HEK293 (cell line): ENCODE data around the gene CAPN1.

Experiments used
- CTCF ChIP-seq: fragments of 450-650 bp; formaldehyde crosslinking; IDR thresholded peaks from 2 replicates; pipeline ENCODE4 v1.5.1; 2016; ENCODE audit warnings: missing biosample characterization, missing genetic modification characterization
- KLF7 ChIP-seq: fragments of 450-650 bp; formaldehyde crosslinking; IDR thresholded peaks from 2 replicates; pipeline ENCODE4 v1.5.1; 2016; ENCODE audit warnings: missing biosample characterization, missing genetic modification characterization, borderline replicate concordance
- YY1 ChIP-seq: fragments of 450-650 bp; formaldehyde crosslinking; IDR thresholded peaks from 2 replicates; pipeline ENCODE4 v1.5.1; 2018; ENCODE audit warnings: missing biosample characterization, missing genetic modification characterization
- YY2 ChIP-seq: fragments of 450-650 bp; formaldehyde crosslinking; IDR thresholded peaks from 2 replicates; pipeline ENCODE4 v1.5.1; 2016; ENCODE audit warnings: missing biosample characterization, missing genetic modification characterization

DNA sequence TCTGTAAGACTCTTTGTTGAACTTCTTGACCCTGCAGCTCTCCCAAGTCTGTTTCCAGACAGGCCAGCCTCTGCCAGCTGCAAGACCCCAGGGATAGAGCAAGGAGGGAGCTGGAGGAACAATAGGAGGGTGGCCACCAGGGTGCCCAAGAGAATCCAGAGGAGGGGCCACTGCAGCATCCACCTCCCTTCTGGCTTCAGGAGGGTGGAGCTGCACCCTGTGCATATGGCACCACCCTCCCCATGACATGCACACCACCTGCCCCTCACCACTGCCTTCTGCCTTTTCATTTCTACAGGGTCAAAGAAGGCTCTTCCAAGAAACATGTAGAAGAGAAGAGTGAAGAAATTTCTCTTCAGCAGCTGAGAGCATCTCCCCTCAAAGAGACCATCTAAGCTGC, 60.0 kb downstream of the CAPN1 start:
- no peak for TF ChIP-seq YY2 (tag by site-specific recombination)
- no peak for TF ChIP-seq CTCF (tag by site-specific recombination)
- TF ChIP-seq KLF7 (tag by site-specific recombination): no peak
- TF ChIP-seq YY1 (tag by site-specific recombination): no peak
